Smooth muscle cell (in vitro differentiated cells): ENCODE data around the gene MAML2. TPM values are rescaled to one million over a fixed set of nuclear protein-coding genes. Genes with fewer than 3 reads are reported as not detected.

ENCODE experiments used
- DNase-seq: peaks from one replicate; lab custom pipeline; 2025; ENCODE audit not compliant: unreplicated experiment; lab: John Stamatoyannopoulos, UW
- H2AFZ ChIP-seq: fragments of 200-600 bp; sonication (generic); 2 replicates; pipeline ENCODE4 v1.6.0; 2016; ENCODE audit warnings: antibody characterized with exemption, low read depth, mild to moderate bottlenecking
- H3F3A ChIP-seq: fragments of 200-600 bp; sonication (generic); 2 replicates; pipeline ENCODE4 v1.6.0; 2017; ENCODE audit warnings: antibody characterized with exemption, low read depth
- H3K27ac ChIP-seq: fragments of 200-600 bp; sonication (generic); 2 replicates; pipeline ENCODE4 v1.5.1; 2016; ENCODE audit warnings: low read depth, mild to moderate bottlenecking
- H3K27me3 ChIP-seq: fragments of 200-600 bp; sonication (generic); 2 replicates; pipeline ENCODE4 v1.6.1; 2016; ENCODE audit warnings: low read depth, mild to moderate bottlenecking
- H3K36me3 ChIP-seq: fragments of 200-600 bp; sonication (generic); 2 replicates; pipeline ENCODE4 v1.5.1; 2016; ENCODE audit warnings: low read depth
- H3K4me1 ChIP-seq: fragments of 200-600 bp; sonication (generic); 2 replicates; pipeline ENCODE4 v1.5.1; 2016; ENCODE audit warnings: low read depth
- H3K4me2 ChIP-seq: fragments of 200-600 bp; sonication (generic); 2 replicates; pipeline ENCODE4 v1.6.0; 2016; ENCODE audit warnings: mild to moderate bottlenecking
- H3K4me3 ChIP-seq: fragments of 200-600 bp; sonication (generic); 2 replicates; pipeline ENCODE4 v1.5.1; 2016; ENCODE audit warnings: mild to moderate bottlenecking
- H3K79me2 ChIP-seq: fragments of 200-600 bp; sonication (generic); 2 replicates; pipeline ENCODE4 v1.6.0; 2016; ENCODE audit warnings: low read depth, mild to moderate bottlenecking
- H3K9ac ChIP-seq: fragments of 200-600 bp; sonication (generic); 2 replicates; pipeline ENCODE4 v1.6.0; 2016; ENCODE audit warnings: low read depth
- H3K9me3 ChIP-seq: fragments of 200-600 bp; sonication (generic); replicated peaks from 2 replicates; pipeline ENCODE4 v1.5.1; 2016; ENCODE audit warnings: low read depth
- H4K20me1 ChIP-seq: fragments of 200-600 bp; sonication (generic); 2 replicates; pipeline ENCODE4 v1.6.0; 2016; ENCODE audit warnings: low read depth
- WGBS: methylation state at CpG from one replicate; pipeline ENCODE4 v1.1.7; 2016; ENCODE audit warnings: low lambda C conversion rate; 5-methylcytosine and 5-hydroxymethylcytosine counted together
- polyA plus RNA-seq: library from polyadenylated mRNA; unstranded; fragments of >200 nt; fragmentation: Nextera tagmentation; extraction: Ambion mirVana; gene quantifications from 2 replicates; pipeline ENCODE4 v1.2.1, GENCODE V29; 2016
- total RNA-seq: library from RNA; depleted of rRNA; stranded (reverse); fragments of >200 nt; gene quantifications from 2 replicates; pipeline ENCODE4 v1.2.3, GENCODE V29; 2014
- TF ChIP-seq, protein P1 (sequence below): fragments of 200-600 bp; sonication (generic); IDR thresholded peaks from 2 replicates; pipeline ENCODE4 v1.5.1; 2017; ENCODE audit warnings: borderline replicate concordance, mild to moderate bottlenecking, antibody characterized with exemption; ENCODE audit not compliant: insufficient read depth, poor library complexity, severe bottlenecking

MAML2 gene
- total and polyA plus RNA-seq, 2 experiments from 2014 or later, result 8.7 to 52.4 TPM

DNA sequence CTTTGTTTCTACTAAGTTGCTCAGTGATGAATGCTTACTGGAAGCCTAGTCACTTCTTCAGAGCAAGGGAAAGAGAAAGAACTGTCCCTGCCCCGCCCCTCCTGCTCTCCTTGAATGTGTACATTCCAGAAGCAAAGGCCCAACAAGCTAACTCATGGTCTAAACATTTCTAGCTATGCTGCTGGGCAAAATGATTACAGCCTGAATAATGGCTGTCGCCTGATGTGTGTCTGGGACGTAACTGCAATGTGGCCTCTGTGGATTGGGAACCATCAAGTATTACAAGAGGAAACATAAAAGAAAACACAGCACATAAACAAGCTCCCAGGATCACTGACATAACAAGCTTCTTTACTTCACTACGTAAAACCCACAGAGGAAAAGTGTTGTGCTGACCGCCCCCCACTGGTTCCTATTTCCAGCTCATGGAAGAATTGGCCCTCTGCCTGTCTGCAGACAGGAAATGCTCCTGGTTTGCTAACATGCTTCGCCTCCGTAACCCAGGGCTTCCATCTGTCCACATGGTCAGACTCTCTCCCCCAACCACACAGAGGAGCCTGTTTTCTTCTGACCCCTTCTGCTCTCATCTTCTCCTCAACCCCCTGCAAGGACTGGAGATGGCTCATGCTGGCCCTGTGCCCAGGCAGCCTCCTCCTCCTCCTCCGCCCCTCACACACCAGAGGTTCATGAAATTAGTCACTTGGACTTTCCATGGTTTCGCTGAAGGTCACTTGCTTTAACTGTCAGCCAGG, 187.2 kb downstream of the MAML2 start:
- DNase-seq, result peak; percentile 67
- H3K4me2 ChIP-seq, result peak overlapping the region; percentile 66
- peak overlapping the region; percentile 89 for H3K9ac ChIP-seq
- H3K9me3 ChIP-seq, result no peaks in the 10 kb centered on the region
- no peaks in the 10 kb centered on the region for H4K20me1 ChIP-seq
- H2AFZ ChIP-seq, result no peak overlapping the region
- H3K79me2 ChIP-seq, result peaks cover 53% of the 10 kb centered on the region
- H3K27ac ChIP-seq, result peak overlapping the region; percentile 98
- 4% methylated on average over 9 of the region's 9 CpGs for WGBS
- TF ChIP-seq, protein P1, sequence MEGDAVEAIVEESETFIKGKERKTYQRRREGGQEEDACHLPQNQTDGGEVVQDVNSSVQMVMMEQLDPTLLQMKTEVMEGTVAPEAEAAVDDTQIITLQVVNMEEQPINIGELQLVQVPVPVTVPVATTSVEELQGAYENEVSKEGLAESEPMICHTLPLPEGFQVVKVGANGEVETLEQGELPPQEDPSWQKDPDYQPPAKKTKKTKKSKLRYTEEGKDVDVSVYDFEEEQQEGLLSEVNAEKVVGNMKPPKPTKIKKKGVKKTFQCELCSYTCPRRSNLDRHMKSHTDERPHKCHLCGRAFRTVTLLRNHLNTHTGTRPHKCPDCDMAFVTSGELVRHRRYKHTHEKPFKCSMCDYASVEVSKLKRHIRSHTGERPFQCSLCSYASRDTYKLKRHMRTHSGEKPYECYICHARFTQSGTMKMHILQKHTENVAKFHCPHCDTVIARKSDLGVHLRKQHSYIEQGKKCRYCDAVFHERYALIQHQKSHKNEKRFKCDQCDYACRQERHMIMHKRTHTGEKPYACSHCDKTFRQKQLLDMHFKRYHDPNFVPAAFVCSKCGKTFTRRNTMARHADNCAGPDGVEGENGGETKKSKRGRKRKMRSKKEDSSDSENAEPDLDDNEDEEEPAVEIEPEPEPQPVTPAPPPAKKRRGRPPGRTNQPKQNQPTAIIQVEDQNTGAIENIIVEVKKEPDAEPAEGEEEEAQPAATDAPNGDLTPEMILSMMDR, result peak; percentile 21
- H3F3A ChIP-seq, result peaks cover 58% of the 10 kb centered on the region
- H3K4me1 ChIP-seq, result peaks cover 23% of the 10 kb centered on the region
- H3K27me3 ChIP-seq, result no peaks in the 10 kb centered on the region
- H3K4me3 ChIP-seq, result no peak overlapping the region
- H3K36me3 ChIP-seq, result no peaks in the 10 kb centered on the region

DNA sequence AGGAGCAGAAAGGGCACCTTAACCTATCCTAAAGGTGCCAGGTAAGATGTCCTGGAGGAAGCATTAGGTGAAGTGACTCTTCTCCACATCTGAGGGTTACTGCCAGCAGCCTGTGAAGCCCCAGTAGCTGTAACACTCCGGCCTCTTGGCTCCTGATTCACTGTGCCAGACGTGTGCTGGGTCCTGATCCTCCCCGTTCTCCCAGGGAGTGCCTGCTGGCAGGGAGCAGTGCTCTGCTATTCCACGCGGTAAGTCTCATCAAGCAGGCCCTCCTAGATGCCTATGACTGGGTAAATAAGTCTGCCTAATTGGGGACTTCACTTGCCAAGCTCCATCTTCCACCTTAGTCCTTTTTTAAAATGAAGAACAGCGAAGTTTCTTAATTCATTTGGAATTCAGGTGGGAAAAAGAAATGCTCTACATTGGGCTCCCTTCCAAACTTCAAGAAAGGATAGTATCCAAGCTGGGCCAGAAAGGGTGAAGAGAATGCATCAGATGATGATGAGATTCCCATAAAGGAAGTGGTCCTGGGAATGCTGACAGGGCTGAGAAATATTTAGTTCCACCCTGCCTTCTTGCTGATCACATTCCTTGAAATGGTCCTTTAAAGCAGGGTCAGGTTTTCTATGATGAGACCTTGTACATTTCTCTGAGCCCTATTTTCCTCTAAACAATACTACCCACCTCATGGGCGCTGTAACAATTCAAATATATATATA, 188.0 kb downstream of the MAML2 start:
- H3K79me2 ChIP-seq, result peaks cover 50% of the 10 kb centered on the region
- H3F3A ChIP-seq, result peaks cover 58% of the 10 kb centered on the region
- no peaks in the 10 kb centered on the region for H3K36me3 ChIP-seq
- H3K4me1 ChIP-seq, result peaks cover 27% of the 10 kb centered on the region
- H3K9me3 ChIP-seq, result no peaks in the 10 kb centered on the region
- no peak overlapping the region for H3K4me3 ChIP-seq
- H2AFZ ChIP-seq, result no peak overlapping the region
- no peaks in the 10 kb centered on the region for H3K27me3 ChIP-seq
- peak overlapping the region; percentile 89 for H3K9ac ChIP-seq
- peak overlapping the region; percentile 66 for H3K4me2 ChIP-seq
- DNase-seq, result no peak
- TF ChIP-seq, protein P1, result no peak
- H4K20me1 ChIP-seq, result no peaks in the 10 kb centered on the region
- 39% methylated on average over 7 of the region's 7 CpGs for WGBS
- H3K27ac ChIP-seq, result peak overlapping the region; percentile 98

DNA sequence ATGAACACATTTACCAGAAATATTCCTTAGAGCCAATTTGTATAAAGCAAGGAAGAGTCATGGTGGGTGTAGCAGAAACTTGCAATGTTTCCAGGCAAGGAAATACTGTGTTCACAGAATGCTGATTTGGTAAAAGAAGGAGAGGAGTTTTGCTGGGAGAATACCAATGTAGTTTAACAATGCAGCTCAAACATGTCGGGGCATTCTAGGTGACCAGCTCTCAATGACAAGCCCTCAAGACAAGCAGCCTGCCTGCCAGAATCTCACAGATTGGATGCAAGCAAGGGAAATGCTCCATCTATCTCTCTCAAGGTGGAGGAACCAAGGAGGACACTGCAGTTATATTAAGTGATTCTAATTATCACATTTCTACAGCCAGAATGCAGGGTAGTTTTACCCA, 190.4 kb downstream of the MAML2 start:
- peak overlapping the region; percentile 37 for H3K4me2 ChIP-seq
- H3K36me3 ChIP-seq, result no peaks in the 10 kb centered on the region
- peak overlapping the region; percentile 98 for H3K27ac ChIP-seq
- no peaks in the 10 kb centered on the region for H3K27me3 ChIP-seq
- no peak overlapping the region for H2AFZ ChIP-seq
- H3K79me2 ChIP-seq, result peaks cover 29% of the 10 kb centered on the region
- TF ChIP-seq, protein P1, result no peak
- no peak overlapping the region for H3K4me3 ChIP-seq
- 67% methylated on average over 1 of the region's 1 CpG for WGBS
- no peaks in the 10 kb centered on the region for H4K20me1 ChIP-seq
- peaks cover 58% of the 10 kb centered on the region for H3F3A ChIP-seq
- peaks cover 31% of the 10 kb centered on the region for H3K4me1 ChIP-seq
- DNase-seq, result no peak
- H3K9ac ChIP-seq, result peak overlapping the region; percentile 96
- no peaks in the 10 kb centered on the region for H3K9me3 ChIP-seq
